ENCODE results near the gene ZNF681.
"Not testable (repeated sequence)": the region's sequence is repeated elsewhere in the genome, so short reads cannot be mapped to it uniquely, and the experiment has no call there.

Gene ZNF681

GRCh38 chr19:23758187-23759074 is at the start of gene ZNF681:
TSS of gene ZNF681 (minus strand) at chr19:23758891. CDS start at chr19:23758749, 142 bp downstream.
- peak; percentile 11 for DNase-seq (ENCODE audit: low spot score)

- DNase-seq (ENCODE audit: low spot score) = no peak
These were observed 46.0 kb upstream of the ZNF681 start for GRCh38 chr19:23804676-23805075.

GRCh38 chr19:23802290-23802689 is 43.6 kb upstream of the ZNF681 start:
- DNase-seq (ENCODE audit: low spot score) = no peak

GRCh38 chr19:23801803-23802202 is 43.1 kb upstream of the ZNF681 start:
- no peak for DNase-seq (ENCODE audit: low spot score)

GRCh38 chr19:23800868-23801267 is 42.2 kb upstream of the ZNF681 start:
- no peak for DNase-seq (ENCODE audit: low spot score)

GRCh38 chr19:23800271-23800670 is 41.6 kb upstream of the ZNF681 start:
- DNase-seq (ENCODE audit: low spot score) = no peak

GRCh38 chr19:23799321-23799720 is 40.6 kb upstream of the ZNF681 start:
- no peak for DNase-seq (ENCODE audit: low spot score)

GRCh38 chr19:23795462-23795861 is 36.8 kb upstream of the ZNF681 start:
- DNase-seq (ENCODE audit: low spot score) = no peak

GRCh38 chr19:23792784-23793183 is 34.1 kb upstream of the ZNF681 start:
- no peak for DNase-seq (ENCODE audit: low spot score)

- DNase-seq (ENCODE audit: low spot score) = no peak
These were observed 32.2 kb upstream of the ZNF681 start for GRCh38 chr19:23790641-23791488.

- no peak for DNase-seq (ENCODE audit: low spot score)
These were observed 30.6 kb upstream of the ZNF681 start for GRCh38 chr19:23789246-23789645.

- DNase-seq (ENCODE audit: low spot score) = no peak
These were observed 29.7 kb upstream of the ZNF681 start for GRCh38 chr19:23788411-23788810.

- DNase-seq (ENCODE audit: low spot score) = no peak
These were observed 28.4 kb upstream of the ZNF681 start for GRCh38 chr19:23787106-23787505.

- DNase-seq (ENCODE audit: low spot score) = no peak
These were observed 27.3 kb upstream of the ZNF681 start for GRCh38 chr19:23785982-23786381.

- no peak for DNase-seq (ENCODE audit: low spot score)
These were observed 25.6 kb upstream of the ZNF681 start for GRCh38 chr19:23784274-23784673.

GRCh38 chr19:23783636-23784035 is 24.9 kb upstream of the ZNF681 start:
- no peak for DNase-seq (ENCODE audit: low spot score)

- DNase-seq (ENCODE audit: low spot score) = no peak
These were observed 21.0 kb upstream of the ZNF681 start for GRCh38 chr19:23779645-23780044.

- no peak for DNase-seq (ENCODE audit: low spot score)
These were observed 19.9 kb upstream of the ZNF681 start for GRCh38 chr19:23778566-23778965.

GRCh38 chr19:23778036-23778435 is 19.3 kb upstream of the ZNF681 start:
- not testable (repeated sequence) for DNase-seq (ENCODE audit: low spot score)

- DNase-seq (ENCODE audit: low spot score) = no peak
These were observed 18.5 kb upstream of the ZNF681 start for GRCh38 chr19:23777216-23777615.

GRCh38 chr19:23776507-23777205 is 18.0 kb upstream of the ZNF681 start:
- DNase-seq (ENCODE audit: low spot score) = no peak

GRCh38 chr19:23774524-23774971 is 15.9 kb upstream of the ZNF681 start:
- no peak for DNase-seq (ENCODE audit: low spot score)
